Activated CD8-positive, alpha-beta memory T cell treated with anti-CD3 and anti-CD28 coated beads for 1 hour (primary cell): ENCODE measurements around the gene BCAS3.
"Not testable (repeated sequence)": the region's sequence is repeated elsewhere in the genome, so short reads cannot be mapped to it uniquely, and the experiment has no call there.

ENCODE experiments used
- DNase-seq, 2 donors: peaks; one replicate each; pipeline ENCODE4 v3.0.0-alpha.2; 2020; ENCODE audit warnings: low read depth in 1 of 2; ENCODE audit errors: extremely low read depth in 1 of 2

BCAS3 gene

DNA sequence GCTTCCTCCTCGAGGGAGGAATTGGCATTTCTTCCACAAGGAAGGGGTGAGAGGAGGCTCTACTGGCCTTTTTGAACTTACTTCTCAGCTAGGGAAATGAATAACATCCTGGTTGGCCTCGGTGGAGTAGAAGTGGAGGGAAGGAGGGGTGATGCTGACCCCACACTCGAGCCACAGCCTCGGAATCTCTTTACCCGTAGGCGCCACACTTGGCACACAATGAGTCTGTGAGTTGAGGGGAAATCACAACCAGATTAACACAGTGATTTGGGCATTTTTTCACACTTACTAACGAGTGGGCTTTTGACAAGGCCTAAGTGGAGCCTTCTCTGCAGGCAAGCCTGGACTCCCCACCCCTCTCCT lies 674.7 kb downstream of the BCAS3 start:
- DNase-seq, result no peak

DNA sequence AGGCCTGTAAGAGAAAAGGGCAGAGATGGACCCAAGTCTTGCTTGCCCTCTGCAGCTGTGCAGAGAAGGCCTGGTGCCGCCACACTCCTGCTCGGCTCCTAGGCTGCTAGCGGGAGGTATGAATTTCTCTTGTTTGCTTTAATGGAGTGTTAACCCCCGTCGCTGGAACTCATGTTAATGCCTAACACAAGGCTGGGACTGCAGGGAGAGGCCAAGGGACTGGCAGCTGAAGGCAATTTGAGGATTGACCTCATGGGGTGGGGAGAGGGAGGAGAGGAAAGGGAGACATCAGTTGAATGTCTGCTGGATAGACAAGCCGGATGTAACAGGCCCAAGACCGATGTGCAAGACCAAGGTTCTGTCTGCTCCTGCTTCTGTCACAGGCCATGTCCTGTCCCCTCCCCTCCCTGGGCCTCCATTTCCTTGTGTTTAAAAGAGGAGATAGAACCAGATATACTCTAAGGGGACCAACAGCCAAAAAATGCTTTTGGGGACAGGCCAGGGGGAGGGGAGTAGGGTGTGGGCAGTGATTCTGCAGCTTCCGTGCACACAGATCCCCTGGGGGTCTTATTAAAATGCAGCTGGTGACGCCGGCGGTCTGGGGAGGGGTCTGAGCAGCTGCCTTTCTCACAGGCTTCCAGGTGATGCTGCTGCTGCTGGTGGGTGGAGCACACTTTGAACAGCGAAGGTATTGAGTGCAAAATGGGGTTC lies 675.3 kb downstream of the BCAS3 start:
- no peak for DNase-seq

DNA sequence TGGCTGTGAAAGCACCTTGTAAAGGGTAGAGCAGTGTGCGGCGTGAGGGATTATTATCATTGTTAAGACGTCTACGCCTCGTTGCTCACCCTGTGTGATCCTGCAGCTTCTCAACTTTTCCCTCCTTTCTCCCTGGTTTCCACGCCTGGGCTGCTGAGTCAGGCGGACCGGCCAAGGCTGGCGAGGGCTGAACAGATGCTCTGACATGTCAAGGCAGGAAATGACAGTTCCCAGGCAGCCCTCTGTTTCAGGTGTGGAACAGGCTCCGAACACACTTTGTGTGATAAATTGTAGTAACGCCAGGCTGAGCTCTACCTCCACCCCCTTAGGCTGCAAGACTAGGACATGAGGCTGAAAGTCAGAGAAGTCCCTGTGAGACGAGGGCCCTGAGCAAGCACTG lies 676.0 kb downstream of the BCAS3 start:
- DNase-seq, result no peak

DNA sequence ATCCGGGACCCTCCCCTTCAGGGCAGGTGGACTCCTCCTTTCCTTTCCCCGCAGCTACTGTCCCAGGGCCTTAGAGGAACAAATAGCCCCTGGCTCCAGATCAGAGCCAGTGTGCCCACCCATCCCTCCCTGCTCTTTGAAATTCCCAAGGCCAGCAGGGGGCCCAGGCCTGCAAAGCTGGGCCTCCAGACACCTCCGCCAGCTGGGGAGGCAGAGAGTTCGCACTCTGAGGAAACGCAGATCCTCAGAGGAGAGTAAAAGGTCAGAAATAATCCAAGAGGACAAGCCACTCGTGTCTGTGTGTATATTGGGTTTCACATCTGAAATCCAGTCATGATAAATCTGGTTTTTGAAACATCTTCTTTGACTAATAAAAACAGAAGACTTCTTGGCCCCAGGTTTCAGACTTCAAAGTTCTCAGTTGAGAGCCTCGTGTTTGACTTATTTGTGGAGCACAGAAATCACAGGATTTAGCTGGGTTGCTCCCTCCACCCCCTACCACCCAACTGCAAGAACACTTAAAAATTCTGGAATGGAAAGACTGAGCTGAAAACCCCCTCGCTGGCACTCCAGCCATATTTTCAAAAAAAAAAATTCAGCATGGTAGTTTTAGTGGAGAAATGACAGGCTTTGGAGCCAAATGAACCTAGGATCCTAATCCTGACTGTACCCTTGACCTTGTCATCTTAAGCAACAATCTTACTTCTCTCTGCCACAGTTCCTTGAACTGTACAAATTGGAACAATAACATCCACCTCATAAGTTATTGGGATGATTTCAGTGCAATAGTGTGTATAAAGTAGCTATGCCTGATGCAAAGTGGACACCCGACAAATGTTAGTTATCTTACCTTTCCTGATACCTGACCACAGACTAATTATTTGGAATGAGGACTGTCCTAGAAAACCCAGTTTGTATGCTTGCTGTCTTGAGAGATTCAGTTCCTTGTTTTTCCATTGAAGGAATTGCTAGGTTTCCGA lies 677.5 kb downstream of the BCAS3 start:
- DNase-seq, result no peak

DNA sequence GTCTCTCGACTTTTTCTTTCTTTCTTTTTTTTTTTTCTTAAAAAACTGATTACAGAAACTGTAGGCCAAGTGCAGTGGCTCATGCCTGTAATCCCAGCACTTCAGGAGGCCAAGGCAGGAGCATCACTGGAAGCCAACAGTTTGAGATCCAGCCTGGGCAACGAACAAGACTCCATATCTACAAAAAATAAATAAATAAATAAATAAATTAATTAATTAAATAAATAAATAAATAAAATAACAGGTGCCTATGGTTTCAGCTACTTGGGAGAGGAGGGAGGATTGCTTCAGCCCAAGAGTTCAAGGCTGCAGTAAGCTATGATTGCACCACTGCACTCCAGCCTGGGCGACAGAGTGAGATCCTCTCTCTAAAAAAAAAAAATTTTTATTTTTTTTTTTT lies 679.4 kb downstream of the BCAS3 start:
- not testable (repeated sequence) for DNase-seq

DNA sequence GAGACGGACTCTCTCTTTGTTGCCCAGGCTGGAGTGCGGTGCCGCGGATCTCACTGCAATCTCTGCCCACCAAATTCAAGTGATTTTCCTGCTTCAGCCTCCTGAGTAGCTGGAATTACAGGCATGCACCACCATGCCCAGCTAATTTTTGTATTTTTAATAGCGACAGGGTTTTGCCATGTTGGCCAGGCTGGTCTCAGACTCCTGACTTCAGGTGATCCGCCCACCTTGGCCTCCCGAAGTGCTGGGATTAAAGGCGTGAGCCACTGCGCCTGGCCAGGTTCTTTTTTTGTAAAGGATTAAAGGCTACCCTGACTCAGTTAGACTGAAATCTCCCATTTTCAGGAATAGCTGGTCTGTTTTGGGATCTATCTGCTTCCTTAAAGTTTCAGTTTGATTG lies 681.9 kb downstream of the BCAS3 start:
- DNase-seq, result not testable (repeated sequence)

DNA sequence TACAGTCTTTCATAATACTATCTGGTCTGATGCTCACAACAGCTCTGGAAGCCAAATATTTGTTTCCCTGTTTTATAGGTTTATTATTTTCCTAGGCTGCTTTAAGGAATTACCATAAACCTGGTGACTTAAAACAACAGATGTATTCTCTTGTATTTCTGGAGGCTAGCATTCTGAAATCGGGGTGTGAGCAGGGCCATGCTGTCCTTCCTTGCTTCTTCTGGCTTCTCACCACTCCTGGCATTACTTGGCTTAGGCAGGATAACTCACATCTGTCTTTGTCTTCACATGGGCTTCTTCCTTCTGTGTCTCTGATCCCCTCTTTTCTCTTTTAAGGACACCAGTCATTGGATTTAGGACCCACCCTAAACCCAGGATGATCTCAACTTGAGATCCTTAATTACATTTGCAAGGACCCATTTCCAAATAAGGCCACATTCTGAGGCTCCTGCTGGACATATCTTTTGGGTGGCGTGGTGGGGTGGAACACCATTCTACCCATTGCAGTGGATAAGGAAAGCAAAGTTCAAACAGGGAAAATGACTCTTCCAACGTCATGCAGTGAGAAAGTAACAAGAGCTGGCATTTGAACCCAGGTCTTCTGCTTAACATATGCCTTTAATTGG lies 682.8 kb downstream of the BCAS3 start:
- no peak for DNase-seq

DNA sequence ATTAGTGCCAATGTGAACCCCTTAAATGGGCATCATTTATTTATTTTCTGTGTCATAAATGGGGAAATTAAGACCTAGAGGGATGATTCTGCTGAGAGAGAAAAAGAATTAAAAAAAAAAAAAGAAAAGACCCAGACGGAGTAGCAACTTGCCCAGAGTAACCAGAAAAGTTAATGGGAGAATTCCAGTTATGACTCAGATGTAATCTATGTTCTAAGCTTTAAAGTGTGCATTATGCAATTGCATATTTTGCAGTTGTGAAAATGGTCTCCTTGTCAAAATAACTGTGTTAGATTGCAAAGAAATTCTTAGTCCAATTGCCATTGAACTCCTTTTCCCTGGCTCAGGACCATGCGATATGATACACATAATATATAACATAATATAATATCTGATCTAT lies 683.4 kb downstream of the BCAS3 start:
- no peak for DNase-seq

DNA sequence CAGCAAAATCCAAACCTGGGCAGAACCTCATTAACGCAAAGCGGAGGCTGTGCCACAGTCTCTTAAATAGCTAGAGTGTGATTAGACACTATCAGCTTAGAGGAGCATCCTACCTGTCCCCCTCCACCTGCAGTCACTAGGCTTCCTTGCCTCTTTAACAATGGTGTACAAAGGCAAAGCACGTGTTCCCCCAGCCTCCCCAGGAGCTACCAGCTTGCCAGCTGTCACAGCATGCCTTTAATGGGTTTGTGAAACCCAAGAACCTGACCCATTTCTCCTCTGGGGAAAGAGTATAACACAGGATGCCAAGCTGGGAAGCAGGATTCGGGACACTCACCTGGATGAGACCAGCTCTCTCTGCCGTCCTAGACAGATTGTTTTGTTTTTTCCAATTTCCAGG lies 684.7 kb downstream of the BCAS3 start:
- DNase-seq, result no peak

DNA sequence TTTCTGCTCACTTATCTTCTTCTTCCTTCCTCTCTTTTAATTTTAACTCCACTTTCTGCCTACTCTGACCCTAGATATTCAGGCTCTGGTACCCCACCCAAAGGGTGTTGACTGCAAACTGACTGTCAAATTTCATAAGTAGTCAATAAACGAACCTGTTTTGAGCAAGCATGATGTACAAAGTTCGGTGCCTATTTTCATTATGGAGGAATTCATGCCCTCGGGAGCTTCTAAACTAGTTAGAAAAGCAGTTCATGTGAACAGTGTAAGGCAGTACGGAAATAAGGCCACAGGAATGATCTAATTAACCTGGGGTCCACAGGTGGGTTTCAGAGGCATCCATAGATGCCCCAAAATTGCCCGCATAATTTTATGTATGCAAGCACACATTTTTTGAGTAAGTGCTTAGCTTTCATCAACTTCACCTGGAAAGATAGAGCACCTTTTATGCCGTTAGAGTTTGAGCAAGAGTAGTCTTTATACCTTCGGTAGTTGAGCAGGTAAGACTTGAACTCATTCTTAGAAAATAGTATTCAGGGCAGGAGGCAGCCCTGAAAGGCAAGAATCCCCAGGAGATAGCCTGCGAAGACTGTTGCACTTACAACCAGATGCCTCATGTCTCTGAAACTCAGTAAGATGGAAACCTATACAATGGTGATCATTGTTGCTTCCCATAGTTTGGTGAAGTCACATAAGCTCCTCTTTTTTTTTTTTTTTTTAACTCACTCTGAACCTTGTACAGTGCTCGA lies 685.4 kb downstream of the BCAS3 start:
- DNase-seq, result no peak

DNA sequence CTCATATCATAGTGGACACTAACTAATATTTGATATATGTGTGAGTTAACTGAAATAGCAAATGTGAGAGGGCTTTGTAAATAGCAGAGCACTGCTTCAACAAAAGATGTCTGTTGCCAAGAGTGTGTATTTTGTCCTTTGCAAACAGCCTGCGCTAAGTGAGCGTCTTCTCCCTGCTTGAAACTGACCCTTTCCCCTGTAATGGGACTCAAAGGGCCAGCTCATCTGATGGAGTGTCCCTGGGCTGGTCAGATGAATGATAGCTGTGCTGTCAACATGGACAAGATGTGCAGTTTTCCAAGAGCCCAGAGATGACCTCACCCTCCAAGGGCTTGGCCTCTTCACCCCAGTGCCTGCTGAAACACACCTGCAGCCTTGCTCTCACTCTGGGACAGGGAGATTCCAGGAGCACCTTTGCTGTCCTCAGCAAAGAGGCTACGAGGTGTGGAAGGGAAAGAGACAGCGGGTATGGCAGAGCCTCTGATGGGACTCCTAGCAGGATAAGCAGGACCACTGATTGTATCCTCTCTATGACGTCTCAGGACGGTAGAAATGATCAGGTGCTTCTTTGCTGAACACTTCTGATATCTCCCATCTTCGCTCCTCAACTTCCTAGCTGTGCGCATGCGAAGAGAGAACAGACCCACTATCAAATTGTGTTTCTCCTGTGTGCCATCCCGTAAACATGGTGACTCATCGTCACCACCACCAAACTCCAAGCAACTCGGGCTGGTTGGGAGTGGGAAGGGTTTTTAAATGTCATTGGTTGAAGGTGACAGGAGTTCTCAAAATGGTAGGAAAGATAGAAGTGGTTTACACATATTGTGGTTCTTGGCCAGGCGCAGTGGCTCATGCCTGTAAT lies 686.2 kb downstream of the BCAS3 start:
- no peak for DNase-seq

DNA sequence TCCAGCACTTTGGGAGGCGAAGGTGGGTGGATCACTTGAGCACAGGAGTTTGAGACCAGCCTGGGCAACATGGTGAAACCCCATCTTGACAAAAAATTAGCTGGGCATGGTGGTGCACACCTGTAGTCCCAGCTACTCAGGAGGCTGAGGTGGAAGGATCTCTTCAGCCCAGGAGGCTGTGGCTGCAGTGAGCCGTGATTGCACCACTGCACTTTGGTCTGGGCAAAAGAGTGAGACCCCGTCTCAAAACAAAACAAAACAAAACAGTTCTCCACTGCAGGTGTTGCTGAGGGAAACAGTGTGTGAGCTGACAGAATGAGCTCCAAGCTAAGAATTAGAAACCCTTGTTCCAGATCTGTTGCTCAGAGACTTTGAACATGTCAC lies 686.8 kb downstream of the BCAS3 start:
- DNase-seq, result no peak

DNA sequence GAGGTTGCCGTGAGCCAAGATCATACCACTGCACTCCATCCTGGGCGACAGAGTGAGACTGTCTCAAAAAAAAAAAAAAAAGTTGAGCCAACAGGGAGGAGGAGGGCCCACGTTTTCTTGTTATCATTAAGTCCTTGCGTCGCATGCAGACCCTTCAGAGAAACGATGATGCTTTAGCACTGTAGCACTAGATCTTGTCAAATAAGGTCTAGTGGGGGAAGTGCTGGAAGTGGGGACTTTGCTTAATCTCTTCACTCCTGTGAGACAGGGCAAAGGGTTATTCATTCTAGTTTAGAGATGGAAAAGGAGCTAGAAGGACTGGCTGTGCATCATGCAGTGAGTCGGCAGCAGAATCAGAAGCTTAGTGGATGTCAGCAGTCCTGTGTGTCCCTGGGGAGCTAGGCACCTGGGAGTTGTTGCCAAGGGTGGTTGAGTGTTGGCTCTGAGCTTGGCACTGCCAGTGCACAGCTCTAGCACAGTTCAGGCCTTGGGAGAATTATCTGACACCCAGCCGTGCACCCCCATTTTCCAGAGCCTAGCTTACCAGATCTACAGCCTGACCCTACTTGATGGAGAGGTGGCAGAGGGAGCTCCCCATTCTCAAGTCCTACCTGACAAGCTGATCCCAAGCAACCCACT lies 688.5 kb downstream of the BCAS3 start:
- DNase-seq, result no peak

DNA sequence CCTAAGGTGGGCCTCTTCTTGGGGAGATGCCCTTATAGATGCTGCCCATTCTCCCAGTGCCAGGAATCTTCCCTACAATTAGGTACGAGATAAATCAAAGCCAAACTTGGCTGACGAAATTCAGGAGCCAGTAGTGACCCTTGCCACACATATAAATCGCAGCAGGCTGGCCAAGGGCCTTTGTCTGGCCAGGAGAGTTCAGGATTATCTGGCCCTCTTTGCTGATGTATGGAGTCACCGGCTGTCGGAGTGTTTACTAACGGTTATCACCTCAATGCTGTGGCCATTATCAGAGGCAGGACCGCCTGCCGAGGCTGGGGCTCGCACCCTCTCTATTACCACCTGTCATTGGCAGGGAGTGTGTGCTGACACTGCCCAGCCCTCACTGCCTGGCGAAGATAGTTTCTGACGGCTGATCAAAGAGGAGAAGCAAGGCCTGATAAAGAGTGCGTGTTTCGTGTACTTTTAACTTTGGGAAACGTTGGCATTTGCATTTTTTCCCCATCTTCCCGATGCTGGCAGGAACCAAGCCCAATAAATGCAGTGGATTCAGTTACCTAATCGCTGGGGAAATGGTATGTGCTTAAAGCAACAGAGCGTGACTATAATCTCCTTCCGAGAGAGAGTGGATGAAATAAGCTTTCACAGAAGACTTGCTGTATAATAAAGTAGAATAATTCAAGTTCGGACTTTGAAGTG lies 689.2 kb downstream of the BCAS3 start:
- DNase-seq, result no peak

DNA sequence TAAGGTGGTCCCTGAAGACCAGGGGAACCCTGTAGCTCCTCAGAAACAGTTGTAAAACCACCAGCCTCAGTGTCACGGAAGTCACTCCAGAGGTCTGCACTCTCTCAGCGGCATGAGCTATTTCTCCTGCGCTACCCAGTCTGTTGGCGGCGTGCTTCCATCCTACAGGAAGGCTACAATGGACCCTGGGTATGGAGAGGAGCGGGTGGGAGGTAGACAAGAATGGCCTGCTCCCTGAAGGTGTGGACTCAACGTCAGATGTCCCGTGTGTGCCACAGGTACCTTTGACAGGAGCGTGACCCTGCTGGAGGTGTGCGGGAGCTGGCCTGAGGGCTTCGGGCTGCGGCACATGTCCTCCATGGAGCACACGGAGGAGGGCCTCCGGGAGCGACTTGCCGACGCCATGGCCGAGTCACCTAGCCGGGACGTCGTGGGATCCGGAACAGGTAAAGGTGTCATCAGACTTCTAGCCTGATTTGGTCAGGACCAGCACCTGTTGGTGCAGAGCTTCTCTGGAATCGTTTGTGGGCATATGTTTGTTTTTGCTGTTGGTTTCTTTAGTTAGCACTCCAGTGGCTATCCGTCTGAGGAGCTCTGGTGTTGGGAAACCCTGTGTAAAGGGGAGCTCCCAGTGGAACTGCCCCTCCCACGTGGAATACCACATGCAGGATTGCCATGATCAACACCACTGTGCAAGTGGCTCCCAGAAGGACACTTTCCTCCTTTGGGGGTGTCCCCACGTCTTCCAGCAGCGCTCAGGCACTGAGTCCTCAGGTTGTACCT lies 690.6 kb downstream of the BCAS3 start:
- DNase-seq, result no peak

DNA sequence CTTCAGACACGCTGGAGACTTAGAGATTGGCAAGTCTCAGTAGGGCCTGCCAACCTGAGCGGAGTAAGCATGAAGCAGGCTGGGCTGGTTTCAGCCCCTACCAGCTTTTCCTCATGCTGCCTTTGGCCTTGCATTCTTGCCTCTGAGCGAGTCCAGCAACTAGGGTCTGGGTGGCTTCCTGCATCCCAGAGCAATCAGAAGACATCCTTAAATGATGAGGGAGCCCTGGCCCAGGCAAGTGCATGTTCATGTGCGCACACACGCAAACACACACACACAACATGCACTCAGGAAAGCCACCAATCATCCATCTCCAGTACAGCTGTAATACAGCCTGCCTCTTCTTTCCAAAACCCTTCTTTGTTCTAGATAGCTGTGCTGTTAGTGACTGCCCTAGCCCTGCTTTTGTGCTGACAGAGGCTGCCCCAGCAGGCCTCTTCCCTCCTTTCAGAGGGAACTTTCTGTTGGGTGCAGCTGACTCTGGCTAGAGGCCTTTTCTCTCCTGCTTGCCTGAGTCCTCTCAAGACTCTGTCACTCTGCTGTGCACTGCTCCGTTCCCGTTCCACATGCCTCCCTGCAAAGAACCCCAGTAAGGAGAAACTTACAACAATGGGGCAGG lies 691.3 kb downstream of the BCAS3 start:
- DNase-seq, result no peak

DNA sequence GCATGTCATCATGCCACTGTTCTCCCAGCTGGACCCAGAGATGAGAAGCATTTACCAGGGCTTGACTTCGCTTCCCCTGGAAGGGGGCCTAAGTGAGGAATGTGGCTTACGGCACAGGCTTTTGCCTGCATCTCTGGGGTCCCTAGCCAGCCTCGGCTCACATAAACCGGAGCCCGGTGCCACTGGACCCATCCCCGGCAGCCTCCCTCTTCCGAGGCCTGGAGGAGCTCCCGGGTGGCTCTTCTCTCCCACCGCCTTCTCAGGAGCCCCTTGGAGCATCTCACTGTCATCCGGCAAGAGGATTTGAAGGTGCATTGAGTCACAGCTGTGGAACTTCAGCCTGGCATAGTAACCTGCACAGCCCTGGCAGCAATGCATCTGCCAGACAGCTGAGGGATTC lies 692.1 kb downstream of the BCAS3 start:
- no peak for DNase-seq

DNA sequence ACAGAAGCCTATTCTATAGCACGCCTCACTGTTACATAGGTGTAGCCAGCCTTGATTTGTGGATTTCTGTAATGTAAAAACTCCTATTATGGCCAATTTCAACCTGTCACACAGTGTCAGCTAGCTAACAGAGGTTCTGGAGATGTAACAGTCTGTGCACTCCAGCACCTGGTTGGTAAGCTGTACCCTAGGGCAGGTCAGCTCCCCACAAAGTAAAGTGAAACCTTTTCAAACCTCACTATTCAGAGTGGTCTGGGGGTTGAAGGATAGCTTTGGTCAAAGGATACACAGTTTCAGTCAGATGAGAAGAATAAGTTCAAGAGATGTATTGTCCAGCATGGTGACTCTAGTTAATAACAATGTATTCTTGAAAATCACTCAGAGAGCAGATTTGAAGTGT lies 693.5 kb downstream of the BCAS3 start:
- no peak for DNase-seq
